ACC112 (cell line): ENCODE measurements around the gene ITGAX.
"Not testable (repeated sequence)": the region's sequence is repeated elsewhere in the genome, so short reads cannot be mapped to it uniquely, and the experiment has no call there.

ENCODE experiments used
- H2AFZ ChIP-seq: fragments of 200-600 bp; sonication (generic); one replicate; pipeline ENCODE4 v1.6.0; 2017; ENCODE audit warnings: antibody characterized with exemption, low read length; ENCODE audit not compliant: unreplicated experiment
- H3K27ac ChIP-seq: fragments of 200-600 bp; sonication (generic); 2 replicates; pipeline ENCODE4 v1.5.1; 2014; ENCODE audit warnings: low read depth, mild to moderate bottlenecking, antibody characterized with exemption, low read length, moderate library complexity
- H3K27me3 ChIP-seq: fragments of 200-600 bp; sonication (generic); 2 replicates; pipeline ENCODE4 v1.6.1; 2014; ENCODE audit warnings: mild to moderate bottlenecking, antibody characterized with exemption, low read length, moderate library complexity, mixed read lengths; ENCODE audit not compliant: insufficient read depth
- H3K36me3 ChIP-seq: fragments of 200-600 bp; sonication (generic); 2 replicates; pipeline ENCODE4 v1.6.1; 2016; ENCODE audit warnings: mild to moderate bottlenecking, antibody characterized with exemption, low read length, moderate library complexity, mixed read lengths; ENCODE audit not compliant: insufficient read depth
- H3K4me1 ChIP-seq: fragments of 200-600 bp; sonication (generic); one replicate; pipeline ENCODE4 v1.6.1; 2016; ENCODE audit warnings: low read length, mixed read lengths; ENCODE audit not compliant: insufficient read depth, unreplicated experiment, control insufficient read depth
- H3K4me3 ChIP-seq: fragments of 200-600 bp; sonication (generic); 2 replicates; pipeline ENCODE4 v1.5.1; 2014; ENCODE audit warnings: mild to moderate bottlenecking, low read depth, low read length
- H3K79me2 ChIP-seq: fragments of 200-600 bp; sonication (generic); one replicate; pipeline ENCODE4 v1.6.0; 2016; ENCODE audit warnings: low read length; ENCODE audit not compliant: control insufficient read depth, unreplicated experiment, insufficient read depth

Gene ITGAX

GRCh38 chr16:31354394-31355291, at the start of gene ITGAX:
Gene ITGAX, plus strand, starts transcription at chr16:31355176. Its CDS starts 79 bp downstream, at chr16:31355255.
- Histone ChIP-seq H3K27me3 (0 out of 2 replicates have a peak, but pooled peaks cover 1% of the 10 kb centered on the region), H3K4me1 (peaks cover 28% of the 10 kb centered on the region), H2AFZ (peak within 1 kb of the TSS; percentile 80), H3K4me3 (peak within 1 kb of the TSS; percentile 68), H3K79me2 (no peaks in the 10 kb centered on the region), H3K36me3 (no peaks in the 10 kb centered on the region), H3K27ac (no peak within 1 kb of the TSS)

GRCh38 chr16:31305219-31305618, 49.8 kb upstream of the ITGAX start:
- no peaks in the 10 kb centered on the region for H3K36me3 ChIP-seq
- H3K79me2 ChIP-seq: no peaks in the 10 kb centered on the region
- H3K4me3 ChIP-seq: no peak overlapping the region
- H3K4me1 ChIP-seq: no peaks in the 10 kb centered on the region
- H2AFZ ChIP-seq: no peak overlapping the region
- H3K27ac ChIP-seq: no peak overlapping the region
- H3K27me3 ChIP-seq: peaks cover 53% of the 10 kb centered on the region

GRCh38 chr16:31308381-31308780, 46.6 kb upstream of the ITGAX start:
- H3K27me3 ChIP-seq: peaks cover 35% of the 10 kb centered on the region
- not testable (repeated sequence) for H3K79me2 ChIP-seq, H3K36me3 ChIP-seq

GRCh38 chr16:31322500-31322899, 32.5 kb upstream of the ITGAX start:
- H3K27ac ChIP-seq: no peak overlapping the region
- no peaks in the 10 kb centered on the region for H3K79me2 ChIP-seq
- H3K36me3 ChIP-seq: no peaks in the 10 kb centered on the region
- H2AFZ ChIP-seq: no peak overlapping the region
- peaks cover 78% of the 10 kb centered on the region for H3K27me3 ChIP-seq
- H3K4me3 ChIP-seq: no peak overlapping the region
- H3K4me1 ChIP-seq: no peaks in the 10 kb centered on the region

More at GRCh38 chr16:31308381-31308780, 46.6 kb upstream of the ITGAX start:
- H3K4me1 ChIP-seq, H2AFZ ChIP-seq, H3K27ac ChIP-seq, H3K4me3 ChIP-seq: not testable (repeated sequence)

- no peak overlapping the region for H3K27ac ChIP-seq
- H3K27me3 ChIP-seq: peaks cover 78% of the 10 kb centered on the region
- H3K4me1 ChIP-seq: no peaks in the 10 kb centered on the region
- H2AFZ ChIP-seq: no peak overlapping the region
- no peaks in the 10 kb centered on the region for H3K79me2 ChIP-seq
- no peak overlapping the region for H3K4me3 ChIP-seq
- no peaks in the 10 kb centered on the region for H3K36me3 ChIP-seq
Measured at GRCh38 chr16:31323959-31324629, 30.9 kb upstream of the ITGAX start.

- Histone ChIP-seq H3K27ac (no peak overlapping the region), H2AFZ (no peak overlapping the region), H3K36me3 (no peaks in the 10 kb centered on the region), H3K4me3 (no peak overlapping the region), H3K27me3 (peaks cover 83% of the 10 kb centered on the region), H3K79me2 (no peaks in the 10 kb centered on the region), H3K4me1 (no peaks in the 10 kb centered on the region)
Measured at GRCh38 chr16:31325171-31325570, 29.8 kb upstream of the ITGAX start.

GRCh38 chr16:31327646-31328225, 27.2 kb upstream of the ITGAX start:
- Histone ChIP-seq H3K4me1 (no peaks in the 10 kb centered on the region), H3K27ac (no peak overlapping the region), H3K27me3 (peaks cover 83% of the 10 kb centered on the region), H2AFZ (no peak overlapping the region), H3K79me2 (no peaks in the 10 kb centered on the region), H3K4me3 (no peak overlapping the region), H3K36me3 (no peaks in the 10 kb centered on the region)

GRCh38 chr16:31328322-31329052, 26.5 kb upstream of the ITGAX start:
- Histone ChIP-seq H3K27ac (no peak overlapping the region), H2AFZ (no peak overlapping the region), H3K36me3 (no peaks in the 10 kb centered on the region), H3K27me3 (peaks cover 84% of the 10 kb centered on the region), H3K79me2 (no peaks in the 10 kb centered on the region), H3K4me3 (no peak overlapping the region), H3K4me1 (no peaks in the 10 kb centered on the region)

GRCh38 chr16:31329671-31330552, 25.1 kb upstream of the ITGAX start:
- no peak overlapping the region for H3K4me3 ChIP-seq
- no peak overlapping the region for H2AFZ ChIP-seq
- peaks cover 79% of the 10 kb centered on the region for H3K27me3 ChIP-seq
- no peak overlapping the region for H3K27ac ChIP-seq
- H3K36me3 ChIP-seq: no peaks in the 10 kb centered on the region
- no peaks in the 10 kb centered on the region for H3K79me2 ChIP-seq
- no peaks in the 10 kb centered on the region for H3K4me1 ChIP-seq

GRCh38 chr16:31330553-31330890, 24.5 kb upstream of the ITGAX start:
- Histone ChIP-seq H3K36me3 (no peaks in the 10 kb centered on the region), H3K4me1 (no peaks in the 10 kb centered on the region), H3K27me3 (peaks cover 79% of the 10 kb centered on the region), H3K4me3 (no peak overlapping the region), H3K27ac (no peak overlapping the region), H3K79me2 (no peaks in the 10 kb centered on the region), H2AFZ (no peak overlapping the region)
